Measurements from ENCODE around the gene CLASP1.

The CLASP1 gene

DNA sequence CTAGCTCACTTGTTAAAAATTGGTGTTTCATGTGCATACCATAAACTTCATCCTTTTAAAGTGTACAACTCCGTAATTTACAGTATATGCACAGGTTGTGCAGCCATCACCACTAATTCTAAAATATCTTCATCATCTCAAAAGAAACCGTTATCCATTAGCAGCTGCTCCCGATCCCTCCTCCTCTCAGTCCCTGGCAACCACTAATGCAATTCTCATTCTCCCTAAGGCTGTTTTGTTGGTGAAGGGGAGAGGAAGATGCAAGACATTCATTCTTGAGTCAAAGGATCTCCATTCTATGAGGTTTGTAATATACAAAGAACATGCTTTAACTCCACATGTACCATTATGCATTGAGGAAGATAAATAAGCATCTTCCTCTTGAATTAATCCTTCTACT, 70.0 kb downstream of the CLASP1 start:
- no peak overlapping the region for H3K27ac ChIP-seq (ENCODE audit: low read length)
- H3K4me3 ChIP-seq (ENCODE audit: low read length), result no peak overlapping the region
- no peaks in the 10 kb centered on the region for H3K36me3 ChIP-seq (ENCODE audit: control insufficient read depth, insufficient read depth, low read length)
- no peaks in the 10 kb centered on the region for H3K9me3 ChIP-seq (ENCODE audit: control insufficient read depth, insufficient read depth, low read length)
- WGBS (ENCODE audit: insufficient coverage, insufficient read length), result no CpG with 5 or more reads among the region's 3 CpGs
- DNase-seq (ENCODE audit: low read depth, low spot score), result no peak
- H3K27me3 ChIP-seq (ENCODE audit: control insufficient read depth, insufficient read depth, low read length), result no peaks in the 10 kb centered on the region
- H3K4me1 ChIP-seq (ENCODE audit: control insufficient read depth, insufficient read depth, low read length), result no peaks in the 10 kb centered on the region; the same call in 1 of the 2 replicates

GRCh38 chr2:121577381-121577780, 71.9 kb downstream of the CLASP1 start:
- Histone ChIP-seq H3K27ac (ENCODE audit: low read length) (no peak overlapping the region), H3K9me3 (ENCODE audit: control insufficient read depth, insufficient read depth, low read length) (no peaks in the 10 kb centered on the region), H3K36me3 (ENCODE audit: control insufficient read depth, insufficient read depth, low read length) (no peaks in the 10 kb centered on the region), H3K4me3 (ENCODE audit: low read length) (no peak overlapping the region), H3K27me3 (ENCODE audit: control insufficient read depth, insufficient read depth, low read length) (no peaks in the 10 kb centered on the region), H3K4me1 (ENCODE audit: control insufficient read depth, insufficient read depth, low read length) (no peaks in the 10 kb centered on the region; the same call in 1 of the 2 replicates)
- no peak for DNase-seq (ENCODE audit: low read depth, low spot score)
- no CpG with 5 or more reads among the region's 1 CpG for WGBS (ENCODE audit: insufficient coverage, insufficient read length)

DNA sequence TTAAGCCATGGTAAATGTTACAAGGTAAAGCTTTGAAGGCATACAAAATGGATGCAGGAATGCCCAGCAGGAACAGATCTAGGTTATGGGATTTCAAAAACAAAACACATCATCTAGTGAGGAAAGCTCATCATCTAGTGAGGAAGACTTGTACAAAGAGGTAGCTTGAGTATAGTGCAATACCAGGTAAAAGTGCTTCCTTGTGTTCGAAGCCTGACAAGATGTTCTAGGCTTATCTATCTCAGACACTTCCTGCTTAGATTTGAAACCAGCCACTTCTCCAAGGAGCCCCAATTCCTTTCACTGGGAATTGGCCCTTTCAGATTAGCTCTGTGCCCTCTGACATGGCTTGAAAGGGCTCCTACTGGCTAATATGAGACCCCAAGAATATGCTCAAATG, 73.0 kb downstream of the CLASP1 start:
- H3K36me3 ChIP-seq (ENCODE audit: control insufficient read depth, insufficient read depth, low read length), result no peaks in the 10 kb centered on the region
- no peaks in the 10 kb centered on the region for H3K27me3 ChIP-seq (ENCODE audit: control insufficient read depth, insufficient read depth, low read length)
- DNase-seq (ENCODE audit: low read depth, low spot score), result no peak
- no peaks in the 10 kb centered on the region for H3K9me3 ChIP-seq (ENCODE audit: control insufficient read depth, insufficient read depth, low read length)
- H3K27ac ChIP-seq (ENCODE audit: low read length), result no peak overlapping the region
- H3K4me3 ChIP-seq (ENCODE audit: low read length), result no peak overlapping the region
- WGBS (ENCODE audit: insufficient coverage, insufficient read length), result no CpG with 5 or more reads among the region's 1 CpG
- H3K4me1 ChIP-seq (ENCODE audit: control insufficient read depth, insufficient read depth, low read length), result no peaks in the 10 kb centered on the region; the same call in 1 of the 2 replicates

DNA sequence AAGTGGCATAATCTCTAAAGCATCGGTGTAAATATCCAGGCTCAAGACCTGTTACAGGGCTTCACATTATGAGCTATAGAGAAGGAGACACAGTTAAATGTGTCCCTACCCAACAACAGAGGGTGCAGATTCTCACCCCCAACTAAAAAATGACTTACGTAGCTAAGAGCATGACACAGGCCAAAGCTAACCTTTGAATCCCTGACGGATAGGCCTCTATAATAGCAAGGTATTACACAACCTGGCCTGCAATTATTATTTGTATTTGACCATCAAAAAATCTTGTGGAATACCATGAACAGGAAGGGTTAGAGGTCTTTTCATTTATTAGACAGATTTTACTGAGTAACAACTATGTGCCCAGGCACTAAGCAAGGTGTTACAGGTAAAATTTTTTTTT, 73.5 kb downstream of the CLASP1 start:
- no peaks in the 10 kb centered on the region for H3K36me3 ChIP-seq (ENCODE audit: control insufficient read depth, insufficient read depth, low read length)
- WGBS (ENCODE audit: insufficient coverage, insufficient read length), result no CpG with 5 or more reads among the region's 3 CpGs
- no peak for DNase-seq (ENCODE audit: low read depth, low spot score)
- H3K4me1 ChIP-seq (ENCODE audit: control insufficient read depth, insufficient read depth, low read length), result no peaks in the 10 kb centered on the region; the same call in 1 of the 2 replicates
- H3K9me3 ChIP-seq (ENCODE audit: control insufficient read depth, insufficient read depth, low read length), result no peaks in the 10 kb centered on the region
- no peak overlapping the region for H3K4me3 ChIP-seq (ENCODE audit: low read length)
- no peaks in the 10 kb centered on the region for H3K27me3 ChIP-seq (ENCODE audit: control insufficient read depth, insufficient read depth, low read length)
- H3K27ac ChIP-seq (ENCODE audit: low read length), result no peak overlapping the region

- no peak overlapping the region for H3K4me3 ChIP-seq (ENCODE audit: low read length)
- WGBS (ENCODE audit: insufficient coverage, insufficient read length), result no CpG with 5 or more reads among the region's 2 CpGs
- no peak for DNase-seq (ENCODE audit: low read depth, low spot score)
- no peaks in the 10 kb centered on the region for H3K4me1 ChIP-seq (ENCODE audit: control insufficient read depth, insufficient read depth, low read length)
- no peak overlapping the region for H3K27ac ChIP-seq (ENCODE audit: low read length)
- H3K9me3 ChIP-seq (ENCODE audit: control insufficient read depth, insufficient read depth, low read length), result no peaks in the 10 kb centered on the region
- no peaks in the 10 kb centered on the region for H3K27me3 ChIP-seq (ENCODE audit: control insufficient read depth, insufficient read depth, low read length)
- no peaks in the 10 kb centered on the region for H3K36me3 ChIP-seq (ENCODE audit: control insufficient read depth, insufficient read depth, low read length)
Observed at GRCh38 chr2:121570667-121571055, 78.6 kb downstream of the CLASP1 start.

- DNase-seq (ENCODE audit: low read depth, low spot score), result no peak
- H3K27me3 ChIP-seq (ENCODE audit: control insufficient read depth, insufficient read depth, low read length), result no peaks in the 10 kb centered on the region
- H3K9me3 ChIP-seq (ENCODE audit: control insufficient read depth, insufficient read depth, low read length), result no peaks in the 10 kb centered on the region
- no peaks in the 10 kb centered on the region for H3K36me3 ChIP-seq (ENCODE audit: control insufficient read depth, insufficient read depth, low read length)
- H3K27ac ChIP-seq (ENCODE audit: low read length), result no peak overlapping the region
- WGBS (ENCODE audit: insufficient coverage, insufficient read length), result no CpG with 5 or more reads among the region's 2 CpGs
- no peak overlapping the region for H3K4me3 ChIP-seq (ENCODE audit: low read length)
- no peaks in the 10 kb centered on the region for H3K4me1 ChIP-seq (ENCODE audit: control insufficient read depth, insufficient read depth, low read length)
Observed at GRCh38 chr2:121570036-121570666, 79.1 kb downstream of the CLASP1 start.

DNA sequence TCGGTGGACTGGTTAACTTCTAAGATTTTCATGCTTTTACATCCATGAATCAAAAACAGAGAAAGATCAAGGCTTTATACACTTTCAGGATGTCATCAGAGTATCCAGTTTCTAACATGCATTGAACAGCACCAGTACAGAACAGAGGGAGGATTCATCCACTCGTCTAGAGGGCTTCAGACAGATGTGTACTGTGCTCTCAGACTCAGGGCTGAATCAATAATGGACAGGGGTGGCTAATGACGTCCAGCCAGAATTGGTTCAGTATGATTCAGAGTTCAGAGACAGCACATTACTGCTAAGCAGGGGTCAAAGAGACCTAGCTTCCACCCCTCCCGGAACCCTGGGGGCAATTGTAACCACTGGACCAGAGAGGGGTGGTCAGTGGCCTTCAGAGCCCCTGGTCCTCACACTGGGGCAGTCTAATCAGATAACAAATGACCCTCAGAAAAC, 81.3 kb downstream of the CLASP1 start:
- DNase-seq (ENCODE audit: low read depth, low spot score), result no peak
- no peak overlapping the region for H3K4me3 ChIP-seq (ENCODE audit: low read length)
- no peaks in the 10 kb centered on the region; the same call in 1 of the 2 replicates for H3K9me3 ChIP-seq (ENCODE audit: control insufficient read depth, insufficient read depth, low read length)
- no peak overlapping the region for H3K27ac ChIP-seq (ENCODE audit: low read length)
- no peaks in the 10 kb centered on the region for H3K27me3 ChIP-seq (ENCODE audit: control insufficient read depth, insufficient read depth, low read length)
- no CpG with 5 or more reads among the region's 4 CpGs for WGBS (ENCODE audit: insufficient coverage, insufficient read length)
- H3K36me3 ChIP-seq (ENCODE audit: control insufficient read depth, insufficient read depth, low read length), result no peaks in the 10 kb centered on the region
- no peaks in the 10 kb centered on the region for H3K4me1 ChIP-seq (ENCODE audit: control insufficient read depth, insufficient read depth, low read length)

- DNase-seq (ENCODE audit: low read depth, low spot score), result no peak
- no peaks in the 10 kb centered on the region; the same call in 1 of the 2 replicates for H3K9me3 ChIP-seq (ENCODE audit: control insufficient read depth, insufficient read depth, low read length)
- no peaks in the 10 kb centered on the region for H3K4me1 ChIP-seq (ENCODE audit: control insufficient read depth, insufficient read depth, low read length)
- H3K27me3 ChIP-seq (ENCODE audit: control insufficient read depth, insufficient read depth, low read length), result no peaks in the 10 kb centered on the region
- H3K4me3 ChIP-seq (ENCODE audit: low read length), result no peak overlapping the region
- no peaks in the 10 kb centered on the region for H3K36me3 ChIP-seq (ENCODE audit: control insufficient read depth, insufficient read depth, low read length)
- WGBS (ENCODE audit: insufficient coverage, insufficient read length), result no CpG with 5 or more reads among the region's 7 CpGs
- H3K27ac ChIP-seq (ENCODE audit: low read length), result no peak overlapping the region
Observed at GRCh38 chr2:121567452-121567851, 81.8 kb downstream of the CLASP1 start.

GRCh38 chr2:121565389-121566250, 83.6 kb downstream of the CLASP1 start:
- no peaks in the 10 kb centered on the region for H3K36me3 ChIP-seq (ENCODE audit: control insufficient read depth, insufficient read depth, low read length)
- H3K4me3 ChIP-seq (ENCODE audit: low read length), result no peak overlapping the region
- H3K4me1 ChIP-seq (ENCODE audit: control insufficient read depth, insufficient read depth, low read length), result no peaks in the 10 kb centered on the region
- no peak overlapping the region for H3K27ac ChIP-seq (ENCODE audit: low read length)
- no peaks in the 10 kb centered on the region; the same call in 1 of the 2 replicates for H3K9me3 ChIP-seq (ENCODE audit: control insufficient read depth, insufficient read depth, low read length)
- H3K27me3 ChIP-seq (ENCODE audit: control insufficient read depth, insufficient read depth, low read length), result no peaks in the 10 kb centered on the region
- no CpG with 5 or more reads among the region's 5 CpGs for WGBS (ENCODE audit: insufficient coverage, insufficient read length)
- no peak for DNase-seq (ENCODE audit: low read depth, low spot score)

DNA sequence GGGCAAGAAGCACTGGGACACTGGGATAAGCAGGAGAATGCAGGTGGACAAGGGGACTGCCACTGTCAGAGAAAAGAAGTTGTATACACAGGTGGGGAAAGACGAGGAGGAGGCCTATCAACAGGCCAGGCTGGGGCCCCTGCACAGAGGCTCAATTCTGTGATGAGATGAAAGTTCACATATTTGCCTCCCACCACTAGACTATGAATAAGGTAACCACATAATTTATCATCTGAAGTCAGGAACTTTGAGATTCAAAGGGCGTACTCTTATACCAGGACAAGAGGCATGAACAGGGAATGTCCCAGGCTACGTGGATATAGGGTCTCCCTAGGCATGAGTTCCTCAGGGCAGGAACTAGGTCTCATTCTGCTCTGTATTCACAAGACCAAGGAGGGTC, 84.4 kb downstream of the CLASP1 start:
- WGBS (ENCODE audit: insufficient coverage, insufficient read length), result no CpG with 5 or more reads among the region's 3 CpGs
- Histone ChIP-seq H3K4me1 (ENCODE audit: control insufficient read depth, insufficient read depth, low read length) (no peaks in the 10 kb centered on the region), H3K4me3 (ENCODE audit: low read length) (no peak overlapping the region), H3K27me3 (ENCODE audit: control insufficient read depth, insufficient read depth, low read length) (no peaks in the 10 kb centered on the region), H3K9me3 (ENCODE audit: control insufficient read depth, insufficient read depth, low read length) (no peaks in the 10 kb centered on the region; the same call in 1 of the 2 replicates), H3K36me3 (ENCODE audit: control insufficient read depth, insufficient read depth, low read length) (no peaks in the 10 kb centered on the region), H3K27ac (ENCODE audit: low read length) (no peak overlapping the region)
- no peak for DNase-seq (ENCODE audit: low read depth, low spot score)
